B cell (primary cell): ENCODE data around the gene NOC4L. TPM values are rescaled to one million over a fixed set of nuclear protein-coding genes. Genes with fewer than 3 reads are reported as not detected.

ENCODE experiments used
- ATAC-seq: fragments of 200-7000 bp; cut with Tn5 transposase; one replicate; pipeline ENCODE4 v1.10.0; 2021; ENCODE audit warnings: low read depth, mild to moderate bottlenecking, moderate number of reproducible peaks, moderate library complexity
- CTCF ChIA-PET: fragments of 350-600 bp; sonication (Branson Sonifier 250); formaldehyde crosslinking; loops from one replicate; lab custom pipeline; 2021; ENCODE audit warnings: antibody characterized with exemption, inconsistent platforms; lab: Charles Lee
- POLR2A ChIA-PET: fragments of 350-600 bp; sonication (Branson Sonifier 250); formaldehyde crosslinking; loops from one replicate; lab custom pipeline; 2021; ENCODE audit warnings: antibody characterized with exemption; lab: Charles Lee
- DNase-seq: peaks from one replicate; pipeline ENCODE4 v3.0.0; 2013
- H2AFZ ChIP-seq: 2 replicates; pipeline ENCODE4 v1.6.1; 2012; ENCODE audit warnings: mild to moderate bottlenecking, low read depth, low read length; ENCODE audit not compliant: insufficient read depth, poor library complexity, severe bottlenecking
- H3K27ac ChIP-seq, 2 donors: 1 replicate in 1 of 2; 2 replicates in 1 of 2; pipeline ENCODE4 v1.5.1; 2012 to 2013; ENCODE audit warnings: low read length in 2 of 2, mild to moderate bottlenecking in 2 of 2, moderate library complexity in 1 of 2
- H3K27me3 ChIP-seq, 4 experiments: fragments of 200-600 bp in 1 of 4; sonication (generic) in 1 of 4; replicated peaks in 1 of 4; 1 replicate in 2 of 4; 2 replicates in 2 of 4; pipeline versions ENCODE4 v1.6.1 to v1.7.0; 2013 to 2016; ENCODE audit warnings: low read length in 3 of 4, mild to moderate bottlenecking in 2 of 4, mixed read lengths in 1 of 4, moderate library complexity in 1 of 4; ENCODE audit not compliant: insufficient read depth in 4 of 4, control insufficient read depth in 3 of 4; ENCODE audit errors: control extremely low read depth in 1 of 4
- H3K36me3 ChIP-seq, 2 experiments: replicated peaks in 1 of 2; 1 replicate in 1 of 2; 2 replicates in 1 of 2; pipeline versions ENCODE4 v1.6.1 to v1.7.1; 2013; ENCODE audit warnings: low read length in 1 of 2; ENCODE audit not compliant: insufficient read depth in 2 of 2, control insufficient read depth in 1 of 2; ENCODE audit errors: control extremely low read depth in 1 of 2, extremely low read depth in 1 of 2
- H3K4me1 ChIP-seq, 2 donors: fragments of 200-600 bp in 1 of 2; sonication (generic) in 1 of 2; 1 replicate in 1 of 2; 2 replicates in 1 of 2; pipeline versions ENCODE4 v1.5.1 to v1.6.1; 2013 to 2017; ENCODE audit warnings: low read length in 2 of 2; ENCODE audit not compliant: control insufficient read depth in 2 of 2, insufficient read depth in 2 of 2
- H3K4me2 ChIP-seq: replicated peaks from 2 replicates; pipeline ENCODE3; 2012; ENCODE audit warnings: mild to moderate bottlenecking, low read depth, low read length; ENCODE audit not compliant: poor library complexity, severe bottlenecking
- H3K4me3 ChIP-seq, 5 experiments: fragments of 200-600 bp in 1 of 5; sonication (generic) in 1 of 5; 1 replicate in 3 of 5; 2 replicates in 2 of 5; pipeline versions ENCODE4 v1.5.1 to v1.7.0; 2011 to 2016; ENCODE audit warnings: low read length in 4 of 5, mild to moderate bottlenecking in 4 of 5, low read depth in 2 of 5, control low read depth in 1 of 5, moderate library complexity in 1 of 5; ENCODE audit not compliant: insufficient read depth in 1 of 5; ENCODE audit errors: control extremely low read depth in 1 of 5, extremely low read depth in 1 of 5
- H3K79me2 ChIP-seq: fragments of 200-600 bp; sonication (generic); one replicate; pipeline ENCODE4 v1.6.0; 2016; ENCODE audit warnings: low read length; ENCODE audit not compliant: control insufficient read depth, insufficient read depth
- H3K9ac ChIP-seq: fragments of 200-600 bp; sonication (generic); 2 replicates; pipeline ENCODE4 v1.6.1; 2017; ENCODE audit warnings: mild to moderate bottlenecking, low read length, moderate library complexity
- H3K9me3 ChIP-seq, 3 donors: one replicate each; pipeline versions ENCODE4 v1.6.1 to v1.7.1; 2013; ENCODE audit warnings: low read length in 2 of 3; ENCODE audit not compliant: control insufficient read depth in 2 of 3, insufficient read depth in 1 of 3; ENCODE audit errors: control extremely low read depth in 1 of 3
- H4K20me1 ChIP-seq: 2 replicates; pipeline ENCODE4 v1.6.0; 2012; ENCODE audit warnings: mild to moderate bottlenecking, low read length; ENCODE audit not compliant: insufficient read depth, control insufficient read depth, poor library complexity, severe bottlenecking
- H3K27ac Mint-ChIP-seq: one replicate; pipeline ENCODE4 v1.8.0; 2021; ENCODE audit warnings: mixed read lengths
- H3K27me3 Mint-ChIP-seq: one replicate; pipeline ENCODE4 v1.8.0; 2021; ENCODE audit warnings: mixed read lengths
- H3K4me1 Mint-ChIP-seq: one replicate; pipeline ENCODE4 v1.8.0; 2021; ENCODE audit warnings: mixed read lengths
- H3K4me3 Mint-ChIP-seq: one replicate; pipeline ENCODE4 v1.8.0; 2021; ENCODE audit warnings: mixed read lengths
- H3K9me3 Mint-ChIP-seq: one replicate; pipeline ENCODE4 v1.8.0; 2022; ENCODE audit warnings: mixed read lengths; ENCODE audit not compliant: insufficient read depth
- EZH2 ChIP-seq: IDR thresholded peaks from 2 replicates; pipeline ENCODE4 v1.6.1; 2012; ENCODE audit warnings: borderline replicate concordance, low read depth, mild to moderate bottlenecking, moderate library complexity, low read length; ENCODE audit not compliant: insufficient read depth, poor library complexity, severe bottlenecking
- WGBS: methylation state at CpG from one replicate; pipeline ENCODE4 v1.1.5; 2013; ENCODE audit warnings: missing lambda C conversion rate; ENCODE audit not compliant: insufficient coverage; 5-methylcytosine and 5-hydroxymethylcytosine counted together
- intact Hi-C: fragments of 100-400 bp; cut with micrococcal nuclease; formaldehyde crosslinking; loops from one replicate; pipeline ENCODE4 v1.10.0; 2022
- polyA plus RNA-seq: library from polyadenylated mRNA; depleted of rRNA; stranded (reverse); fragments of >200 nt; gene quantifications from 2 replicates; pipeline ENCODE4 v1.2.3, GENCODE V29; 2012
- total RNA-seq, 2 donors: library from RNA; stranded (reverse); fragments of 120-200 nt in 1 of 2; gene quantifications; 1 replicate in 1 of 2; 2 replicates in 1 of 2; pipeline versions ENCODE4 v1.2.3 to v1.2.4, GENCODE V29; 2013 to 2022
- TF ChIP-seq, protein P1 (sequence below): fragments of 200-600 bp; IDR thresholded peaks from one replicate; pipeline ENCODE4 v1.8.0; 2022; ENCODE audit warnings: antibody characterized with exemption, mild to moderate bottlenecking

Gene NOC4L
- total and polyA plus RNA-seq, 2 donors (not counting 1 experiment from before 2014, with no cell fraction given), result 13.1 to 21.9 TPM

GRCh38 chr12:132160016-132160415 lies 15.8 kb downstream of the NOC4L start:
- Histone ChIP-seq H3K9me3 (peaks cover 0 to 20% (median 0%) of the 10 kb centered on the region in 3 donors), H3K4me3 (no peak overlapping the region), H3K9ac (no peak overlapping the region), H3K4me2 (no peak overlapping the region), H4K20me1 (no peaks in the 10 kb centered on the region), H3K36me3 (peaks cover 7 to 22% of the 10 kb centered on the region in 2 experiments), H3K27me3 (no peaks in the 10 kb centered on the region), H3K4me1 (no peaks in the 10 kb centered on the region), H2AFZ (no peak overlapping the region), H3K79me2 (no peaks in the 10 kb centered on the region), H3K27ac (no peak overlapping the region)
- H3K4me3 Mint-ChIP-seq, result no peak overlapping the region
- intact Hi-C loops, result no loop called here
- DNase-seq, result no peak
- TF ChIP-seq EZH2, result no peak
- TF ChIP-seq, protein P1, sequence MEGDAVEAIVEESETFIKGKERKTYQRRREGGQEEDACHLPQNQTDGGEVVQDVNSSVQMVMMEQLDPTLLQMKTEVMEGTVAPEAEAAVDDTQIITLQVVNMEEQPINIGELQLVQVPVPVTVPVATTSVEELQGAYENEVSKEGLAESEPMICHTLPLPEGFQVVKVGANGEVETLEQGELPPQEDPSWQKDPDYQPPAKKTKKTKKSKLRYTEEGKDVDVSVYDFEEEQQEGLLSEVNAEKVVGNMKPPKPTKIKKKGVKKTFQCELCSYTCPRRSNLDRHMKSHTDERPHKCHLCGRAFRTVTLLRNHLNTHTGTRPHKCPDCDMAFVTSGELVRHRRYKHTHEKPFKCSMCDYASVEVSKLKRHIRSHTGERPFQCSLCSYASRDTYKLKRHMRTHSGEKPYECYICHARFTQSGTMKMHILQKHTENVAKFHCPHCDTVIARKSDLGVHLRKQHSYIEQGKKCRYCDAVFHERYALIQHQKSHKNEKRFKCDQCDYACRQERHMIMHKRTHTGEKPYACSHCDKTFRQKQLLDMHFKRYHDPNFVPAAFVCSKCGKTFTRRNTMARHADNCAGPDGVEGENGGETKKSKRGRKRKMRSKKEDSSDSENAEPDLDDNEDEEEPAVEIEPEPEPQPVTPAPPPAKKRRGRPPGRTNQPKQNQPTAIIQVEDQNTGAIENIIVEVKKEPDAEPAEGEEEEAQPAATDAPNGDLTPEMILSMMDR, result no peak
- H3K4me1 Mint-ChIP-seq, result no peaks in the 10 kb centered on the region
- no peaks in the 10 kb centered on the region for H3K9me3 Mint-ChIP-seq
- WGBS, result 94% methylated on average over 16 of the region's 16 CpGs
- ATAC-seq, result no peak
- ChIA-PET CTCF (no interaction called here), POLR2A (no interaction called here)
- no peaks in the 10 kb centered on the region for H3K27me3 Mint-ChIP-seq
- no peak overlapping the region for H3K27ac Mint-ChIP-seq

- Histone ChIP-seq H2AFZ (no peak overlapping the region), H3K79me2 (no peaks in the 10 kb centered on the region), H3K36me3 (peaks cover 7 to 22% of the 10 kb centered on the region in 2 experiments), H3K4me2 (no peak overlapping the region), H3K27me3 (no peaks in the 10 kb centered on the region), H3K9me3 (peaks cover 0 to 20% (median 0%) of the 10 kb centered on the region in 3 donors), H4K20me1 (no peaks in the 10 kb centered on the region), H3K27ac (no peak overlapping the region), H3K4me1 (no peaks in the 10 kb centered on the region), H3K9ac (no peak overlapping the region), H3K4me3 (no peak overlapping the region)
- no peaks in the 10 kb centered on the region for H3K4me1 Mint-ChIP-seq
- TF ChIP-seq, protein P1, result no peak
- no peak for TF ChIP-seq EZH2
- H3K4me3 Mint-ChIP-seq, result no peak overlapping the region
- intact Hi-C loops, result no loop called here
- ChIA-PET CTCF (no interaction called here), POLR2A (no interaction called here)
- ATAC-seq (no peak), DNase-seq (no peak)
- WGBS, result 95% methylated on average over 14 of the region's 15 CpGs
- H3K27me3 Mint-ChIP-seq, result no peaks in the 10 kb centered on the region
- H3K27ac Mint-ChIP-seq, result no peak overlapping the region
- H3K9me3 Mint-ChIP-seq, result no peaks in the 10 kb centered on the region
These were observed 16.4 kb downstream of the NOC4L start for GRCh38 chr12:132160601-132161035.
